LNCaP clone FGC (cell line): Measurements from ENCODE around the gene RPTN.
"Not testable (repeated sequence)": the region's sequence is repeated elsewhere in the genome, so short reads cannot be mapped to it uniquely, and the experiment has no call there.

Experiments used
- DNase-seq: peaks from one replicate; pipeline ENCODE4 v3.0.0-alpha.2; 2011; ENCODE audit warnings: low read depth
- H3K4me3 ChIP-seq: 2 replicates; pipeline ENCODE4 v1.5.1; 2011; ENCODE audit warnings: mild to moderate bottlenecking, low read depth, low read length, control low read depth
- CTCF ChIP-seq: IDR thresholded peaks from 2 replicates; pipeline ENCODE4 v1.5.1; 2012; ENCODE audit warnings: mild to moderate bottlenecking; ENCODE audit not compliant: control insufficient read depth, insufficient read depth; ENCODE audit errors: extremely low read depth

RPTN gene

DNA sequence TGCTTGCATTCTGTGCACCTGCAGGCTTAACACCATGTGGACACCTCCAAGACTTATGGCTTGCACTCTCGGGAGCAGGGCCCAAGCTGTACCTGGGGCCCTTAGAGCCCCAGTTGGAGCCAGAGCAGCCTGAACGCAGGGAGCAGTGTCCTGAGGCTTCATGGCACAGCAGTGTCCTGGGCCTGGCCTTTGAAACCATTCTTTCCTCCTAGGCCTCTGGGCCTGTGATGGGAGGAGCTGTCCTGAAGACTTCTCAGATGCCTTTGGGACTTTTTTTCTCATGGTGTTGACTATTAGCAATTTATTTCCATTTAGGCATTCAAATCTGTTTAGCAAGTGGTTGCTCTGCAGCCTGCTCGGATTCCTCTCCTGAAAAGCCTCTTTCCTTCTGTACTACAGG, 11.0 kb downstream of the RPTN start:
- H3K4me3 ChIP-seq = no peak overlapping the region
- no peak for TF ChIP-seq CTCF
- no peak for DNase-seq

- DNase-seq = no peak
- no peak overlapping the region for H3K4me3 ChIP-seq
- no peak for TF ChIP-seq CTCF
These were observed 13.3 kb downstream of the RPTN start for GRCh38 chr1:152145769-152146168.

DNA sequence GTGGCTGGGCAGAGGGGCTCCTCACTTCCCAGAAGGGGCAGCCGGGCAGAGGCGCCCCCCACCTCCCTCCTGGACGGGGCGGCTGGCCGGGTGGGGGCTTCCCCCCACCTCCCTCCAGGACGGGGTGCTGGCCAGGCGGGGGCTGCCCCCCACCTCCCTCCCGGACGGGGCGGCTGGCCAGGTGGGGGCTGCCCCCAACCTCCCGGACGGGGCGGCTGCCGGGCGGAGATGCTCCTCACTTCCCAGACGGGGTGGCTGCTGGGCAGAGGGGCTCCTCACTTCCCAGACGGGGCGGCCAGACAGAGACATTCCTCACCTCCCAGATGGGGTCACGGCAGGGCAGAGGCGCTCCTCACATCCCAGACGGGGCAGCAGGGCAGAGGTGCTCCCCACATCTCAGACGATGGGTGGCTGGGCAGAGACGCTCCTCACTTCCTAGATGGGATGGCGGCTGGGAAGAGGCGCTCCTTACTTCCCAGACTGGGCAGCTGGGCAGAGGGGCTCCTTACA, 14.3 kb downstream of the RPTN start:
- DNase-seq, H3K4me3 ChIP-seq: not testable (repeated sequence)

DNA sequence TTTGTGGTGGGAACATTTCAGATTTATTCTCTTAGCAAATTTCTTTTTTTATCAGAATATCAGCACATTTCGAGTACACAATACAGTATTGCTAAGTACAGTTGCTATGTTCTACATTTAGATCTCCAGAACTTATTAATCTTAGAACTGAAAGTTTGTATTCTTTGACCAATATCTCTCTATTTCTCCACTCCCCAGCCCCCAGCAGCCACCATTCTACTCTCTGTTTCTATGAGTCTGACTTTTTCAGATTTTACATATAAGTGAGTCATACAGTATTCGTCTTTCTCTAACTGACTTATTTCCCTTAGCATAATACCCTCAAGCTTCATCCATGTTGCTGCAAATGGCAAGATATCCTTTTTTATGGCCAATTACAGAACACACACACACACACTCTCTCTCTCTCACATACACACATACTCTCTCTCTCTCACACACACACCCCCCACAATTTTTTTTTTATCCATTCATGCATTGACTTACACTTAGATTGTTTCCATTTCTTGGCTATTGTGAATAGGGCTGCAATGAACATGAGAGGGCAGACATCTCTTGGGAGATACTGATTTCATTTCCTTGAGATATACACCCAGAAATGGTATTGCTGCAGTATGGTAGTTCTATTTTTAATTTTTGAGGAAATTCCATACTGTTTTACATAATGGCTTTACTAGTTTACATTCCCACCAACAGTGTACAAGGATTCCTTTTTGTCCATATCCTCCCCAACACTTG, 15.7 kb downstream of the RPTN start:
- H3K4me3 ChIP-seq = no peak overlapping the region
- no peak for TF ChIP-seq CTCF
- no peak for DNase-seq

DNA sequence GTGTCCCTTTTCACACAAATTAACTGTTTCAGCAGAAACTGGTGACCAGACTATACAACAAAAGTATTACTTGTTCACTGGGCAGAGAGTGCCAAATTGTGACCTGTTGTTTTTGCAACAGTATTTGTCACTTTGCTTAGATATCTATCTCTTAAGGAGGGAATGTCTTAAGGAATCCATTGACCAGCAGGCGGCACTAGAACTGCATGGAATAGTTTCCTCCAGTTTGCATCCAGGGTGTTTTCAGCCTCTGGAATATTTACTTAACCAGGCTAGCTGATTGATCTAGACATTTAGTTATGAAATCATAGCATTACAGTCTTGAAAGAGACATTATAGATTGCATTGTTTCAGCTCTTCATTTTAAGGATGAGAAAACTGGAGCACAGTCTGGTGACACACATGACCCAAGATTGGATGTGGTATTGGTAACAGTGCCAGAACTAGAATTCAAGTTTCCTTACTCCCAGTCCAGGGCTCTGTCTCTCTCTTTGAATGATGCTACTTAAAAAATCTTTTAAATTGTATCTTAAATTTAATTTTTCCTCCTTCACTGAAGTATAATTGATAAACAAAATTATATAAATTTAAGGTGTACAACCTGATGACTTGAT, 16.9 kb downstream of the RPTN start:
- DNase-seq = peak; percentile 68
- H3K4me3 ChIP-seq = no peak overlapping the region
- peak; percentile 89 for TF ChIP-seq CTCF

GRCh38 chr1:152137215-152137614, 21.8 kb downstream of the RPTN start:
- no peak for TF ChIP-seq CTCF
- no peak overlapping the region for H3K4me3 ChIP-seq
- no peak for DNase-seq

DNA sequence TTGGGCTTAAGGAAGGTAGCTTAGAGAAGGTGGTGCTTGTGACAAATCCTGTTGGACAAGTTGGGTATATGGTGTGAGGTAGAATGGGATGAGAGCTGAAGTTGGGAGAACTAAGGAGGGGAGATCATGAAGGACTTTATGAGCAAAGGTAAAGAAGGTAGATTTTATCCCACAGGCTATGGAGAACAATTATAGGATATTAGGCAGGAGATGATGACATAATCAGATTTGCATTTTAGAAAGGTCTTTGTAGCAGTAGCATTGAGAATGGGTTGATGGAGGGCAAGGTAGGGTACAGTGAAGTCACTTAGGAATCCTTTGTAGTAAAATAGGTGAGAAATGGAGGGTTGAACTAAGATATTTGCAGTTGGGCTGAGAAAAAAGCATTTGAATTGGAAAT, 28.8 kb downstream of the RPTN start:
- DNase-seq = no peak
- TF ChIP-seq CTCF = no peak
- H3K4me3 ChIP-seq = no peak overlapping the region
